DMS53 treated with DMSO at 0.1 percent for 48 hours (cell line): Measurements from ENCODE around the gene BLM.

Source experiments
- DNase-seq: peaks from one replicate; lab custom pipeline; 2025; ENCODE audit not compliant: unreplicated experiment; lab: John Stamatoyannopoulos, UW

BLM gene

GRCh38 chr15:90782442-90782841, 65.3 kb downstream of the BLM start:
- DNase-seq, result no peak

- no peak for DNase-seq
Measured at GRCh38 chr15:90787881-90788280, 70.7 kb downstream of the BLM start.

GRCh38 chr15:90789462-90789861, 72.3 kb downstream of the BLM start:
- DNase-seq, result no peak

- no peak for DNase-seq
Measured at GRCh38 chr15:90790057-90790456, 72.9 kb downstream of the BLM start.

GRCh38 chr15:90790561-90790960, 73.4 kb downstream of the BLM start:
- no peak for DNase-seq

GRCh38 chr15:90794538-90794937, 77.4 kb downstream of the BLM start:
- no peak for DNase-seq

- no peak for DNase-seq
Measured at GRCh38 chr15:90799639-90800170, 82.6 kb downstream of the BLM start.

GRCh38 chr15:90801803-90802202, 84.7 kb downstream of the BLM start:
- DNase-seq, result no peak

- no peak for DNase-seq
Measured at GRCh38 chr15:90807074-90807785, 90.1 kb downstream of the BLM start.

- DNase-seq, result no peak
Measured at GRCh38 chr15:90807786-90808086, 90.6 kb downstream of the BLM start.

GRCh38 chr15:90808517-90809235, 91.5 kb downstream of the BLM start:
- DNase-seq, result no peak

- DNase-seq, result no peak
Measured at GRCh38 chr15:90809536-90809935, 92.4 kb downstream of the BLM start.

GRCh38 chr15:90810354-90810753, 93.2 kb downstream of the BLM start:
- DNase-seq, result no peak

- no peak for DNase-seq
Measured at GRCh38 chr15:90812171-90812957, 95.2 kb downstream of the BLM start.

GRCh38 chr15:90812958-90813265, 95.8 kb downstream of the BLM start:
- DNase-seq, result no peak

GRCh38 chr15:90813796-90814190, 96.6 kb downstream of the BLM start:
- DNase-seq, result no peak

- DNase-seq, result no peak
Measured at GRCh38 chr15:90814191-90814821, 97.2 kb downstream of the BLM start.

- DNase-seq, result no peak
Measured at GRCh38 chr15:90816401-90817116, 99.4 kb downstream of the BLM start.

GRCh38 chr15:90817117-90818057, 100.2 kb downstream of the BLM start:
- DNase-seq, result no peak
